IPS-15b (cell line): ENCODE measurements around the gene ILK.

Experiments used
- H3K27me3 ChIP-seq: one replicate; pipeline ENCODE4 v1.6.1; 2013; ENCODE audit warnings: low read length; ENCODE audit not compliant: control insufficient read depth, insufficient read depth
- H3K36me3 ChIP-seq: one replicate; pipeline ENCODE4 v1.6.1; 2013; ENCODE audit warnings: low read length; ENCODE audit not compliant: control insufficient read depth, insufficient read depth
- H3K4me1 ChIP-seq: one replicate; pipeline ENCODE4 v1.6.1; 2013; ENCODE audit warnings: mild to moderate bottlenecking, low read length; ENCODE audit not compliant: control insufficient read depth, insufficient read depth
- H3K4me3 ChIP-seq: one replicate; pipeline ENCODE4 v1.5.1; 2013; ENCODE audit warnings: low read depth, low read length
- H3K9ac ChIP-seq: one replicate; pipeline ENCODE4 v1.6.1; 2013; ENCODE audit warnings: low read depth, mild to moderate bottlenecking, low read length
- H3K9me3 ChIP-seq: one replicate; pipeline ENCODE4 v1.6.1; 2013; ENCODE audit warnings: mild to moderate bottlenecking, low read length; ENCODE audit not compliant: control insufficient read depth, insufficient read depth

The ILK gene

GRCh38 chr11:6578134-6578533, 25.4 kb upstream of the ILK start:
- H3K9ac ChIP-seq, result no peak overlapping the region
- no peaks in the 10 kb centered on the region for H3K27me3 ChIP-seq
- H3K36me3 ChIP-seq, result no peaks in the 10 kb centered on the region
- H3K4me1 ChIP-seq, result no peaks in the 10 kb centered on the region
- H3K4me3 ChIP-seq, result no peak overlapping the region
- no peaks in the 10 kb centered on the region for H3K9me3 ChIP-seq

GRCh38 chr11:6579681-6580080, 23.9 kb upstream of the ILK start:
- no peaks in the 10 kb centered on the region for H3K4me1 ChIP-seq
- no peak overlapping the region for H3K4me3 ChIP-seq
- no peaks in the 10 kb centered on the region for H3K9me3 ChIP-seq
- H3K36me3 ChIP-seq, result no peaks in the 10 kb centered on the region
- H3K9ac ChIP-seq, result no peak overlapping the region
- H3K27me3 ChIP-seq, result no peaks in the 10 kb centered on the region

- H3K4me3 ChIP-seq, result no peak overlapping the region
- no peaks in the 10 kb centered on the region for H3K36me3 ChIP-seq
- no peaks in the 10 kb centered on the region for H3K4me1 ChIP-seq
- no peak overlapping the region for H3K9ac ChIP-seq
- no peaks in the 10 kb centered on the region for H3K9me3 ChIP-seq
- no peaks in the 10 kb centered on the region for H3K27me3 ChIP-seq
Observed at GRCh38 chr11:6583584-6583983, 20.0 kb upstream of the ILK start.

GRCh38 chr11:6584528-6584927, 19.0 kb upstream of the ILK start:
- Histone ChIP-seq H3K4me1 (no peaks in the 10 kb centered on the region), H3K27me3 (no peaks in the 10 kb centered on the region), H3K9me3 (no peaks in the 10 kb centered on the region), H3K9ac (no peak overlapping the region), H3K36me3 (no peaks in the 10 kb centered on the region), H3K4me3 (no peak overlapping the region)

GRCh38 chr11:6586434-6587359, 16.9 kb upstream of the ILK start:
- Histone ChIP-seq H3K27me3 (no peaks in the 10 kb centered on the region), H3K36me3 (no peaks in the 10 kb centered on the region), H3K9ac (no peak overlapping the region), H3K4me3 (no peak overlapping the region), H3K9me3 (no peaks in the 10 kb centered on the region), H3K4me1 (no peaks in the 10 kb centered on the region)

- Histone ChIP-seq H3K4me3 (no peak overlapping the region), H3K9ac (no peak overlapping the region), H3K36me3 (no peaks in the 10 kb centered on the region), H3K4me1 (no peaks in the 10 kb centered on the region), H3K27me3 (no peaks in the 10 kb centered on the region), H3K9me3 (no peaks in the 10 kb centered on the region)
Observed at GRCh38 chr11:6587360-6587953, 16.1 kb upstream of the ILK start.

GRCh38 chr11:6588018-6588417, 15.6 kb upstream of the ILK start:
- no peaks in the 10 kb centered on the region for H3K27me3 ChIP-seq
- H3K9ac ChIP-seq, result no peak overlapping the region
- no peaks in the 10 kb centered on the region for H3K9me3 ChIP-seq
- no peaks in the 10 kb centered on the region for H3K4me1 ChIP-seq
- no peaks in the 10 kb centered on the region for H3K36me3 ChIP-seq
- H3K4me3 ChIP-seq, result no peak overlapping the region

- no peaks in the 10 kb centered on the region for H3K27me3 ChIP-seq
- no peaks in the 10 kb centered on the region for H3K4me1 ChIP-seq
- no peak overlapping the region for H3K4me3 ChIP-seq
- no peaks in the 10 kb centered on the region for H3K36me3 ChIP-seq
- H3K9me3 ChIP-seq, result no peaks in the 10 kb centered on the region
- H3K9ac ChIP-seq, result no peak overlapping the region
Observed at GRCh38 chr11:6594142-6594768, 9.3 kb upstream of the ILK start.

- Histone ChIP-seq H3K4me1 (no peaks in the 10 kb centered on the region), H3K9me3 (no peaks in the 10 kb centered on the region), H3K36me3 (peaks cover 19% of the 10 kb centered on the region), H3K4me3 (no peak overlapping the region), H3K9ac (no peak overlapping the region), H3K27me3 (no peaks in the 10 kb centered on the region)
Observed at GRCh38 chr11:6596239-6596877, 7.2 kb upstream of the ILK start.

GRCh38 chr11:6598555-6598954, 5.0 kb upstream of the ILK start:
- Histone ChIP-seq H3K9ac (no peak overlapping the region), H3K4me3 (no peak overlapping the region), H3K27me3 (no peaks in the 10 kb centered on the region), H3K9me3 (no peaks in the 10 kb centered on the region), H3K4me1 (no peaks in the 10 kb centered on the region), H3K36me3 (peaks cover 19% of the 10 kb centered on the region)

GRCh38 chr11:6599449-6599848, 4.1 kb upstream of the ILK start:
- Histone ChIP-seq H3K4me1 (no peaks in the 10 kb centered on the region), H3K36me3 (peaks cover 19% of the 10 kb centered on the region), H3K9ac (no peak overlapping the region)

More at GRCh38 chr11:6599449-6599848, 4.1 kb upstream of the ILK start:
- Histone ChIP-seq H3K4me3 (no peak overlapping the region), H3K9me3 (no peaks in the 10 kb centered on the region), H3K27me3 (no peaks in the 10 kb centered on the region)
